Omental fat pad (tissue), 4 donors: ENCODE measurements around the gene SFTA2. TPM values are rescaled to one million over a fixed set of nuclear protein-coding genes. Genes with fewer than 3 reads are reported as not detected.

Source experiments
- ATAC-seq: fragments of 150-250 bp; one replicate; pipeline ENCODE4 v1.9.1; 2016; ENCODE audit warnings: mild to moderate bottlenecking, moderate library complexity; ENCODE audit not compliant: low FRiP score
- DNase-seq: peaks from one replicate; pipeline ENCODE4 v3.0.0-alpha.2; 2019; ENCODE audit warnings: low spot score
- total RNA-seq, 4 donors: library from RNA; depleted of rRNA; stranded (reverse); fragments of >200 nt; gene quantifications; one replicate each; pipeline ENCODE4 v1.1.0, GENCODE V29; 2016
- TF ChIP-seq, protein P1 (sequence below), 3 donors: fragments of 450-650 bp; IDR thresholded peaks; one replicate each; pipeline ENCODE4 v1.5.1; 2016 to 2017; ENCODE audit warnings: antibody characterized with exemption in 3 of 3, mild to moderate bottlenecking in 3 of 3, moderate library complexity in 2 of 3

SFTA2 gene
- total RNA-seq, 4 donors from 2014 or later: not detected

DNA sequence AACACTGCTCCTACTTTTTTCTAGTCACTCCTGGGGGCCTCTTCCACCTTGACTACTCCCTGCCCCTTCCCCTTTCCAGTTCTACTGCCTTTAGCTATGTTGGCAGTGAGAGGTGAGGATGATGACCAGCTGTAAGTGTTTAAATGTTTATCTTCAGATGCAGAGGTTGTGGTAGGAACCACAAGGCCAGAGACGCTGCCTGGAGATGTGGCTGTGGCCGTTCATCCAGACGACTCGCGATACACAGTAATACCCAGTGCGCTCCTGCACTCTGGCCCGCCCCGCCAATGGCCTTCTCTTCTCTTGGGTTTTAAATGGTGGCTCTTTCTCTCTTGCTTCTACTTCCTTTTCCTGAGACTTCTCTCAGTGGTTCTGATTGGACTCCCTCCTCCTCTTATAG, 13.3 kb downstream of the SFTA2 start:
- no peak for DNase-seq
- ATAC-seq: no peak
- TF ChIP-seq, protein P1, sequence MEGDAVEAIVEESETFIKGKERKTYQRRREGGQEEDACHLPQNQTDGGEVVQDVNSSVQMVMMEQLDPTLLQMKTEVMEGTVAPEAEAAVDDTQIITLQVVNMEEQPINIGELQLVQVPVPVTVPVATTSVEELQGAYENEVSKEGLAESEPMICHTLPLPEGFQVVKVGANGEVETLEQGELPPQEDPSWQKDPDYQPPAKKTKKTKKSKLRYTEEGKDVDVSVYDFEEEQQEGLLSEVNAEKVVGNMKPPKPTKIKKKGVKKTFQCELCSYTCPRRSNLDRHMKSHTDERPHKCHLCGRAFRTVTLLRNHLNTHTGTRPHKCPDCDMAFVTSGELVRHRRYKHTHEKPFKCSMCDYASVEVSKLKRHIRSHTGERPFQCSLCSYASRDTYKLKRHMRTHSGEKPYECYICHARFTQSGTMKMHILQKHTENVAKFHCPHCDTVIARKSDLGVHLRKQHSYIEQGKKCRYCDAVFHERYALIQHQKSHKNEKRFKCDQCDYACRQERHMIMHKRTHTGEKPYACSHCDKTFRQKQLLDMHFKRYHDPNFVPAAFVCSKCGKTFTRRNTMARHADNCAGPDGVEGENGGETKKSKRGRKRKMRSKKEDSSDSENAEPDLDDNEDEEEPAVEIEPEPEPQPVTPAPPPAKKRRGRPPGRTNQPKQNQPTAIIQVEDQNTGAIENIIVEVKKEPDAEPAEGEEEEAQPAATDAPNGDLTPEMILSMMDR (IDR thresholded peaks at IDR 0.05): no peak

DNA sequence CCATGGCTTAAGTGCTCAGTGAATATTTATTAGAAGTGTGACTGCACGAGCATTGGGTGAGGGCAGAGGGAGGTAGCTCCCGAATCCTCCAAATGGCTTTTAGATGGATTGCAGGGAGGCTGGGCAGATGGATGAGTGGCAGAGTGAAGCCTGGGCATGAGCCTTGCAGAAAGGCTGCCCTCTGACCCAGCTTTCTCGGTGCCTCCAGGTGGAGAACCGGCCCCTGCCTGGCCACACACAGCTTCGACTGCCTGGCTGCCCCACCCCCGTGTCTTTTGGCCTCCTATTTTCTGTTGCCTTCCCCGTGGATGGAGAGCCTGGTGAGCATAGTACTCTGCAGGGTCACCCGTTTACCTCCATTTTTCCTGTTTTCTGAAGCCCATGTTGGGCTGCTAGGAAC, 14.5 kb downstream of the SFTA2 start:
- TF ChIP-seq, protein P1 (IDR thresholded peaks at IDR 0.05): no peak
- DNase-seq (no peak), ATAC-seq (no peak)

DNA sequence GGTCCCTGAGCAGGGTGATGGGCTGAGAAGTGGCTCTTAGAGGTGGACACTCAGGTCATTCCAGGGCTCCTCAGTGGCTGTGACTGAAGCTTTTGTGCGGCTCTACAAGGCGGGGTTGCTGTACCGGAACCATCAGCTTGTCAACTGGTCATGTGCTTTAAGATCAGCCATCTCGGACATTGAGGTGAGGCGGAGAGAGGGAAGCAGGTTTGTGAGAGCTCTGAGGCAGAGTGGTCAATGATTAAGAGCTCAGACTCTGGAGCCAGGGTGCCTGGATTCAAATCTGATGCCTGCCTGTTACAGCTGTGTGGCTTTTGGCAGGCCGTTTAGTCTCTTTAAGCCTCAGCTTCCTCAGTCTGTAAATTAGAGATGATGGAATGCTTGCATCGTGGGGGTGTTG, 14.9 kb downstream of the SFTA2 start:
- ATAC-seq (no peak), DNase-seq (no peak)
- TF ChIP-seq, protein P1 (IDR thresholded peaks at IDR 0.05): no peak

DNA sequence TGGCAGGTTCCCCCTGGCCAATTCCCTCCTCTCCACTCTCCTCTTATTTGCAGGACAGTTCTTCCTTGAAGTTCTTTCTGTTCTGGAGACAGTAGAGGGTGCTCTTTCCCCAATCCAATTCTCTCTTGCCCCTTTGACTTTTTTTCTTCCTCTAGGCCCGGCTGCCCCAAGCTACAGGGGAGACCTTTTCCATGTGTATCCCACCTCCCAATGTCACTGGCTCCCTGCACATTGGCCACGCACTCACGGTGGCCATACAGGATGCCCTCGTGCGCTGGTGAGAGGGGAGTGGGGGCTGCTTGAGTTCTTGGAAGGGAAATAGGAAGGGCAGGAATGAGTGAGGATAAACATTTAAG, 16.4 kb downstream of the SFTA2 start:
- no peak for DNase-seq
- no peak for ATAC-seq
- TF ChIP-seq, protein P1 (IDR thresholded peaks at IDR 0.05): peak in 1 of 3 donors; percentile 10

DNA sequence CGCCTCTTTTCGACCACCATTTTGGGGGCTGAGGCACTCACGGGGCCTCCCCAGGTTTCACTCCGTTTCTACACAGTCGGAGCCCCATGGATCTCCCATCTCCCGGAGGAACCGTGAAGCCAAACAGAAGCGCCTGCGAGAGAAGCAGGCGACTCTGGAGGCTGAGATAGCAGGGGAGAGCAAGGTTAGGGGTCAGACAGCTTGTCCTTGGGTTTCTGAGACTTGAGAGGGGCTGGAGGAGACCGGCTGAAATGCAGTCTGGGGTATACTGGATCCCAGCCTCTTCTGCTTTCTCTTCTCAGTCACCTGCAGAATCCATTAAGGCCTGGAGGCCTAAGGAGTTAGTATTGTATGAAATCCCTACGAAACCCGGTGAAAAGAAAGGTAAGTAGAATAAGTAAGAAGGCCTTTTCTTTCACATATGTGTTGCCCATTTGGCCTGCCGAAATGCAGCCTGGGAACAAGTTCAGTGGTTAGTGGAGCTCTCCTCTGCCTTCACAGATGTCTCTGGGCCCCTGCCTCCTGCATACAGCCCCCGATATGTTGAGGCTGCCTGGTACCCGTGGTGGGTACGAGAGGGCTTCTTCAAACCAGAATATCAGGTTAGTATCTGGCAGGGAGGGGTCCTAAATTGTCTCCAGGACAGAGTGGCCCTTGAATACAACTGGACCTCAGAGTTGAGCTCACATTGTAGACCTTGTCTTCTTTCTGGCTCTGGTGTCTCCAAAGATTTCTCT, 16.9 kb downstream of the SFTA2 start:
- DNase-seq (no peak), ATAC-seq (no peak)
- TF ChIP-seq, protein P1 (IDR thresholded peaks at IDR 0.05): no peak

DNA sequence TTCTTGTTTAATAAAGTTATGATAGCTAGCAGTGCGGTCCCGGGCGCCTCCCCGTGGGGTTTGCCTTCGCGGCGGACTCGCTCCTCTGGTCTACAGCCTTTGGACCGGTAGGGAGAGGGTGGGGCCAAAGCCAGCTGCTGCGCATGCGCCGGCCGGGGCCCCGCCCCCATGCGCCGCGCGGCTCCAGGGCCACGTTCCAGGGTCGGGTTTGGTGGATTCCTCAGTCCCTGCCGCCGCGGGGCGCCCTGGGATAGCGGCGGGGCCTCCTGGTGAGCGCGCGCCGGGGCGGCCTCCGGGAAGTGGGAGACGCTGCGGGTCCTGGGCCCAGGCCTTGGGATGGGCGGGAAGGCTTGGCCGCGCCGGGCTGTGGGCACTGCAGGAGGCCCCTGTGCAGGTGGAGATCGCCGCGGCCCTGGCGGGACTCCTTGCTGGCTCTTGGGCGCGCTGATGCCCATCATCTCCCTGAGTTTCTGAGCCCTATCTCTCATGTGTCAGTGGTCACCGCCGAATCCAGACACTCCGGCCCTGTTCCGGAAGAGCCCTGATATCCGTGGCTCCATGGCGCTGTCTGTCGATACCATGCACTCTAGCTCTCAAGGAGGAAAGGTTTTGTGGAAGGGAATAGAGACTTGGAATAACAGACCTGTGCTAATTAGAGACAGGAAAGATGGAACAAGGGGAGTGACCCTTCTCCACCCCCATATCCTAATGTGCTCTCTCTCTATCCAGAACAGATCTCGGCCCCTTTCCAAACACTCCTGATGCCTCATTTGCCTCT, 17.7 kb downstream of the SFTA2 start, which contains the start of gene VARS2:
TSS of gene VARS2 (plus strand) at position 163 of the 778 bp plus-strand sequence. CDS start at position 762, 599 bp downstream.
- ATAC-seq (peak; percentile 95), DNase-seq (peak; percentile 58)

More for the DNA sequence above, 17.7 kb downstream of the SFTA2 start, which contains the start of gene VARS2:
- TF ChIP-seq, protein P1 (IDR thresholded peaks at IDR 0.05): no peak
